Muscle layer of duodenum (tissue), 2 donors: ENCODE data around the gene UBE2F.
A peak's percentile ranks its signal among the peaks of the same experiment; 100 is the strongest.
"Not testable (repeated sequence)": the region's sequence is repeated elsewhere in the genome, so short reads cannot be mapped to it uniquely, and the experiment has no call there.

Source experiments
- H3K27ac ChIP-seq: one replicate; pipeline ENCODE4 v1.7.0; 2013; ENCODE audit warnings: mild to moderate bottlenecking, low read length
- H3K27me3 ChIP-seq: one replicate; pipeline ENCODE4 v1.7.0; 2013; ENCODE audit warnings: low read depth, mild to moderate bottlenecking, control low read depth, low read length
- H3K36me3 ChIP-seq, 2 donors: one replicate each; pipeline ENCODE4 v1.7.0; 2013; ENCODE audit warnings: low read length in 2 of 2, control low read depth in 1 of 2, mild to moderate bottlenecking in 1 of 2; ENCODE audit not compliant: insufficient read depth in 2 of 2, control insufficient read depth in 1 of 2
- H3K4me1 ChIP-seq, 2 donors: one replicate each; pipeline ENCODE4 v1.7.0; 2013; ENCODE audit warnings: low read length in 2 of 2, mild to moderate bottlenecking in 2 of 2, control low read depth in 1 of 2, moderate library complexity in 1 of 2; ENCODE audit not compliant: insufficient read depth in 2 of 2, control insufficient read depth in 1 of 2
- H3K4me3 ChIP-seq, 2 donors: one replicate each; pipeline ENCODE4 v1.7.0; 2013; ENCODE audit warnings: low read length in 2 of 2, low read depth in 1 of 2, mild to moderate bottlenecking in 1 of 2
- H3K9me3 ChIP-seq, 2 donors: one replicate each; pipeline ENCODE4 v1.7.0; 2013; ENCODE audit warnings: low read length in 2 of 2, control low read depth in 1 of 2, mild to moderate bottlenecking in 1 of 2; ENCODE audit not compliant: control insufficient read depth in 1 of 2
- donor health status: healthy.

The UBE2F gene

GRCh38 chr2:238057696-238058575, 91.1 kb downstream of the UBE2F start:
- H3K4me1 ChIP-seq: peaks cover 5 to 17% of the 10 kb centered on the region in 2 donors
- not testable (repeated sequence) for H3K9me3 ChIP-seq, H3K27me3 ChIP-seq, H3K27ac ChIP-seq, H3K36me3 ChIP-seq, H3K4me3 ChIP-seq

- peak overlapping the region; percentile 93 for H3K4me3 ChIP-seq
These were observed 92.7 kb downstream of the UBE2F start for GRCh38 chr2:238059505-238059904.

GRCh38 chr2:238060096-238060541, 93.3 kb downstream of the UBE2F start:
- H3K4me1 ChIP-seq: peaks cover 5 to 17% of the 10 kb centered on the region in 2 donors
- peak overlapping the region; percentile 93 for H3K4me3 ChIP-seq
- H3K27ac ChIP-seq: peak overlapping the region; percentile 92
- H3K36me3 ChIP-seq: peaks cover 7 to 9% of the 10 kb centered on the region in 2 donors
- no peaks in the 10 kb centered on the region for H3K27me3 ChIP-seq
- H3K9me3 ChIP-seq: no peaks in the 10 kb centered on the region

More at GRCh38 chr2:238059505-238059904, 92.7 kb downstream of the UBE2F start:
- Histone ChIP-seq H3K36me3 (peaks cover 2 to 5% of the 10 kb centered on the region in 2 donors), H3K27me3 (no peaks in the 10 kb centered on the region), H3K27ac (no peak overlapping the region), H3K9me3 (no peaks in the 10 kb centered on the region), H3K4me1 (peaks cover 5 to 17% of the 10 kb centered on the region in 2 donors)

- Histone ChIP-seq H3K27ac (peak within 1 kb of the TSS; percentile 92), H3K27me3 (no peaks in the 10 kb centered on the region), H3K4me1 (peaks cover 5 to 17% of the 10 kb centered on the region in 2 donors), H3K4me3 (peak within 1 kb of the TSS; percentile 93), H3K36me3 (peaks cover 8 to 11% of the 10 kb centered on the region in 2 donors), H3K9me3 (no peaks in the 10 kb centered on the region)
These were observed 93.9 kb downstream of the UBE2F start, which contains the start of gene SCLY for GRCh38 chr2:238060542-238061314. Gene SCLY, plus strand, starts transcription at chr2:238061001. Its CDS starts 54 bp downstream, at chr2:238061055.

GRCh38 chr2:238061315-238062202, 94.7 kb downstream of the UBE2F start:
- Histone ChIP-seq H3K27ac (peak overlapping the region; percentile 63), H3K36me3 (peaks cover 8 to 11% of the 10 kb centered on the region in 2 donors), H3K4me3 (peak overlapping the region; percentile 89 to 93), H3K27me3 (no peaks in the 10 kb centered on the region), H3K4me1 (peaks cover 5 to 17% of the 10 kb centered on the region in 2 donors), H3K9me3 (no peaks in the 10 kb centered on the region)

GRCh38 chr2:238063414-238064189, 96.8 kb downstream of the UBE2F start:
- Histone ChIP-seq H3K36me3 (peaks cover 8 to 25% of the 10 kb centered on the region in 2 donors), H3K9me3 (no peaks in the 10 kb centered on the region), H3K4me1 (peaks cover 5 to 17% of the 10 kb centered on the region in 2 donors), H3K27ac (no peak overlapping the region), H3K27me3 (no peaks in the 10 kb centered on the region), H3K4me3 (no peak overlapping the region)

- Histone ChIP-seq H3K4me3 (no peak overlapping the region), H3K27ac (no peak overlapping the region), H3K36me3 (peaks cover 12 to 30% of the 10 kb centered on the region in 2 donors), H3K9me3 (no peaks in the 10 kb centered on the region), H3K4me1 (peaks cover 5 to 15% of the 10 kb centered on the region in 2 donors), H3K27me3 (no peaks in the 10 kb centered on the region)
These were observed 97.6 kb downstream of the UBE2F start for GRCh38 chr2:238064376-238064775.

GRCh38 chr2:238065071-238065846, 98.4 kb downstream of the UBE2F start:
- no peak overlapping the region for H3K27ac ChIP-seq
- no peak overlapping the region for H3K4me3 ChIP-seq
- H3K9me3 ChIP-seq: no peaks in the 10 kb centered on the region
- no peaks in the 10 kb centered on the region for H3K27me3 ChIP-seq
- peaks cover 5 to 8% of the 10 kb centered on the region in 2 donors for H3K4me1 ChIP-seq
- H3K36me3 ChIP-seq: peaks cover 15 to 36% of the 10 kb centered on the region in 2 donors

GRCh38 chr2:238066218-238066617, 99.4 kb downstream of the UBE2F start:
- no peaks in the 10 kb centered on the region for H3K9me3 ChIP-seq
- H3K36me3 ChIP-seq: peaks cover 15 to 34% of the 10 kb centered on the region in 2 donors
- H3K27ac ChIP-seq: no peak overlapping the region
- H3K27me3 ChIP-seq: no peaks in the 10 kb centered on the region
- peaks cover 5 to 8% of the 10 kb centered on the region in 2 donors for H3K4me1 ChIP-seq
- H3K4me3 ChIP-seq: no peak overlapping the region
